ENCODE results near the gene PPP6R1. TPM values are rescaled to one million over a fixed set of nuclear protein-coding genes. Genes with fewer than 3 reads are reported as not detected.

PPP6R1 gene
- polyA plus RNA-seq, 3 donors: 16.9 to 91.3 (median 22.0) TPM

DNA sequence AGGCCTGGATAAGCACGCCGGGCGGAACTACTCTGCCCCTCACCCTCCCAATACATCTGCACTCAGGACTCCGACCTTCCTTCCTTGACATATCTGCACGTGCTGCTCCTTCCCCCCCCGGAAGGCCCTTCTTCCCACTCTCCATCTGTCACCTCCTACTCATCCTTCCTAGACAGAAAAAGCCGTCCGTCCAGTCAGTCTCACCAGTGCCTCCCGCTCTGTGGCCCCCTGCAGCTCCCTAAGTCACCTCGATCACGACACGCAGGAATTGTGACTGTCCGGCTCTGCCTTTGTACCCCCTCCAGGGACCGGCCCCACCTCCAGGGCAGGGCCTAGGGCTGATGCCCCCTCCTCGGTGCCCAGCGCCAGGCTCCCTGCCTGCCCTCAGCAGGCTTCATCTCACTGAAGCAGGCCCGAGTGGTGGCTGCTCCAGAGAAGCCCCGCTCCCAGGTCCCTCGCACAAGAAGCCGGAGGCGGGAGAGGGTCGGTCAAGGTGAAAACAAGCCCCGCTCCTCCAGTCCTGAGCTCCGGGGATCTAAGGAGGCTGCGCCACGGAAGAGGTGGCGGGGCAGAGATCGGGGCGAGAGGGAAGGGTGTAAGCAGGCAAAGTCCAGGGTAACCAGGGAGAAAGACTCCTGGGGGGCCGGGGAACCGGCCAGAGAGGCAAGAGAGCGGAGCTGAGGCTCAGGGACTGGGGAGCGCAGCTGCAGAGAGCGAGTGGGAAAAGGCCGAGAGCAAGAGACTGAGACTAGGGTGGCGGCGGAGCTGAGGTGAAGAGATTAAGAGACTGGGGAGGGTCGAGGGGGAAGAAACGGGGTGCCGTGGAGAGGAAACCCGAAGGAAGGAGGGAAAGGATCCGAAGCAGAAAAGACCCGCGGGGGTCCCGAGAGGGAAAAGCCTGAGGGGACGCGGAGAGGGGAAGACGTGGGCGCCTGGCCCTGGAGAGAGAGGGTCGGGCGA lies 1.1 kb downstream of the PPP6R1 start:
- peak overlapping the region; percentile 19 for H2AFZ ChIP-seq (ENCODE audit: insufficient read depth, low read depth, low read length, poor library complexity, severe bottlenecking)
- Mint-ChIP-seq H3K4me3 (peak overlapping the region; percentile 98 to 100), H3K27ac (peak overlapping the region; percentile 92 to 99 (median 97)), H3K9me3 (peaks cover 0 to 4% (median 0%) of the 10 kb centered on the region in 7 donors), H3K27me3 (ENCODE audit: low read depth in 3 of 3) (no peaks in the 10 kb centered on the region), H3K4me1 (peaks cover 59% of the 10 kb centered on the region), H3K36me3 (peaks cover 8 to 17% of the 10 kb centered on the region in 2 donors)
- no peaks in the 10 kb centered on the region for H3K27me3 ChIP-seq (ENCODE audit: control insufficient read depth in 2 of 2, insufficient read depth in 2 of 2, low read length in 2 of 2)
- TF ChIP-seq, protein P1, sequence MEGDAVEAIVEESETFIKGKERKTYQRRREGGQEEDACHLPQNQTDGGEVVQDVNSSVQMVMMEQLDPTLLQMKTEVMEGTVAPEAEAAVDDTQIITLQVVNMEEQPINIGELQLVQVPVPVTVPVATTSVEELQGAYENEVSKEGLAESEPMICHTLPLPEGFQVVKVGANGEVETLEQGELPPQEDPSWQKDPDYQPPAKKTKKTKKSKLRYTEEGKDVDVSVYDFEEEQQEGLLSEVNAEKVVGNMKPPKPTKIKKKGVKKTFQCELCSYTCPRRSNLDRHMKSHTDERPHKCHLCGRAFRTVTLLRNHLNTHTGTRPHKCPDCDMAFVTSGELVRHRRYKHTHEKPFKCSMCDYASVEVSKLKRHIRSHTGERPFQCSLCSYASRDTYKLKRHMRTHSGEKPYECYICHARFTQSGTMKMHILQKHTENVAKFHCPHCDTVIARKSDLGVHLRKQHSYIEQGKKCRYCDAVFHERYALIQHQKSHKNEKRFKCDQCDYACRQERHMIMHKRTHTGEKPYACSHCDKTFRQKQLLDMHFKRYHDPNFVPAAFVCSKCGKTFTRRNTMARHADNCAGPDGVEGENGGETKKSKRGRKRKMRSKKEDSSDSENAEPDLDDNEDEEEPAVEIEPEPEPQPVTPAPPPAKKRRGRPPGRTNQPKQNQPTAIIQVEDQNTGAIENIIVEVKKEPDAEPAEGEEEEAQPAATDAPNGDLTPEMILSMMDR (IDR thresholded peaks at IDR 0.05): no peak
- peak overlapping the region; percentile 89 for H3K4me2 ChIP-seq (replicated peaks; ENCODE audit: extremely low read depth, low read length, poor library complexity, severe bottlenecking)
- peaks cover 62% of the 10 kb centered on the region for H3K79me2 ChIP-seq (ENCODE audit: insufficient read depth, low read length)
- H3K4me1 ChIP-seq (ENCODE audit: control insufficient read depth in 1 of 2, insufficient read depth in 2 of 2, low read length in 2 of 2): peaks cover 57 to 62% of the 10 kb centered on the region in 2 donors
- DNase-seq: peak in 2 of 3 donors; percentile 26 to 37
- H3K4me3 ChIP-seq (replicated peaks in 1 of 3; ENCODE audit: low read depth in 2 of 3, low read length in 3 of 3): peak overlapping the region; percentile 61 to 94 (median 66)
- peak overlapping the region; percentile 93 for H3K9ac ChIP-seq (ENCODE audit: insufficient read depth, low read length, poor library complexity, severe bottlenecking)
- peaks cover 0 to 3% of the 10 kb centered on the region in 2 donors for H3K9me3 ChIP-seq (replicated peaks in 1 of 2; ENCODE audit: control insufficient read depth in 1 of 2, insufficient read depth in 1 of 2, low read length in 2 of 2)
- intact Hi-C loops (cut with micrococcal nuclease): loop anchor here (1.0 to 10.0 kb wide), 4 partner anchors 21 to 143 kb away; partner anchors contain the start of genes KMT5C (in 1 of the 2) and PPP1R12C (in 1 of the 2)
- peaks cover 0 to 9% of the 10 kb centered on the region in 2 donors for H3K36me3 ChIP-seq (replicated peaks in 1 of 2; ENCODE audit: control insufficient read depth in 1 of 2, insufficient read depth in 2 of 2, low read length in 2 of 2)
- peak overlapping the region; percentile 61 to 92 for H3K27ac ChIP-seq (ENCODE audit: low read depth in 1 of 2, low read length in 2 of 2)
- WGBS (ENCODE audit: insufficient coverage): under 1% methylated on average over 51 of the region's 51 CpGs
- H4K20me1 ChIP-seq (ENCODE audit: insufficient read depth, low read length): peaks cover 54% of the 10 kb centered on the region

Measured in CD14-positive monocyte (primary cell).